Fibroblast of pulmonary artery (primary cell): ENCODE data around the gene NFIA.

Experiments
- DNase-seq: peaks from one replicate; pipeline ENCODE4 v3.0.0-alpha.2; 2010; ENCODE audit warnings: low read depth
- H3K4me3 ChIP-seq: replicated peaks from 2 replicates; pipeline ENCODE4 v1.5.1; 2011; ENCODE audit warnings: low read depth, mild to moderate bottlenecking, control low read depth, low read length, moderate library complexity
- CTCF ChIP-seq: IDR thresholded peaks from 2 replicates; pipeline ENCODE4 v1.5.1; 2011; ENCODE audit warnings: mild to moderate bottlenecking, control low read depth, low read length, inconsistent platforms; ENCODE audit errors: missing control alignments

NFIA gene

GRCh38 chr1:61504852-61505390, 422.6 kb downstream of the NFIA start:
- no peak overlapping the region for H3K4me3 ChIP-seq
- peak; percentile 78 for DNase-seq
- TF ChIP-seq CTCF: no peak

GRCh38 chr1:61506236-61506635, 423.9 kb downstream of the NFIA start:
- H3K4me3 ChIP-seq: no peak overlapping the region
- TF ChIP-seq CTCF: no peak
- DNase-seq: peak; percentile 56

GRCh38 chr1:61506944-61507500, 424.7 kb downstream of the NFIA start:
- no peak for DNase-seq
- no peak overlapping the region for H3K4me3 ChIP-seq
- no peak for TF ChIP-seq CTCF
